Jurkat, Clone E6-1 (cell line): ENCODE data around the gene CLDN5.

ENCODE experiments used
- DNase-seq: peaks from one replicate; pipeline ENCODE4 v3.0.0-alpha.2; 2011; ENCODE audit warnings: low read depth, low spot score
- H3K4me3 ChIP-seq: 2 replicates; pipeline ENCODE4 v1.5.1; 2011; ENCODE audit warnings: mild to moderate bottlenecking, low read length, control low read depth, moderate library complexity

The CLDN5 gene

GRCh38 chr22:19510919-19511341 lies 13.3 kb downstream of the CLDN5 start:
- no peak overlapping the region for H3K4me3 ChIP-seq
- no peak for DNase-seq

GRCh38 chr22:19509923-19510322 lies 14.3 kb downstream of the CLDN5 start:
- no peak for DNase-seq
- H3K4me3 ChIP-seq = no peak overlapping the region

GRCh38 chr22:19509191-19509590 lies 15.0 kb downstream of the CLDN5 start:
- no peak for DNase-seq
- no peak overlapping the region for H3K4me3 ChIP-seq

GRCh38 chr22:19508024-19508776 lies 16.0 kb downstream of the CLDN5 start:
- no peak for DNase-seq

GRCh38 chr22:19507534-19507861 lies 16.7 kb downstream of the CLDN5 start:
- no peak overlapping the region for H3K4me3 ChIP-seq
- no peak for DNase-seq

More at GRCh38 chr22:19508024-19508776, 16.0 kb downstream of the CLDN5 start:
- no peak overlapping the region for H3K4me3 ChIP-seq

- H3K4me3 ChIP-seq = no peak overlapping the region
- no peak for DNase-seq
Measured at GRCh38 chr22:19506212-19506611, 18.0 kb downstream of the CLDN5 start.

GRCh38 chr22:19505735-19506126 lies 18.5 kb downstream of the CLDN5 start:
- no peak overlapping the region for H3K4me3 ChIP-seq
- no peak for DNase-seq

GRCh38 chr22:19504900-19505734 lies 19.1 kb downstream of the CLDN5 start:
- DNase-seq = peak; percentile 80
- H3K4me3 ChIP-seq = peak overlapping the region; percentile 15; the same call in 1 of the 2 replicates

- no peak overlapping the region for H3K4me3 ChIP-seq
- peak; percentile 17 for DNase-seq
Measured at GRCh38 chr22:19503869-19504268, 20.3 kb downstream of the CLDN5 start.

- no peak overlapping the region for H3K4me3 ChIP-seq
- no peak for DNase-seq
Measured at GRCh38 chr22:19503367-19503766, 20.8 kb downstream of the CLDN5 start.

- no peak overlapping the region for H3K4me3 ChIP-seq
- no peak for DNase-seq
Measured at GRCh38 chr22:19501897-19502447, 22.2 kb downstream of the CLDN5 start.

- no peak overlapping the region for H3K4me3 ChIP-seq
- no peak for DNase-seq
Measured at GRCh38 chr22:19499880-19500242, 24.3 kb downstream of the CLDN5 start.

GRCh38 chr22:19499236-19499879 lies 24.9 kb downstream of the CLDN5 start:
- DNase-seq = no peak
- no peak overlapping the region for H3K4me3 ChIP-seq

GRCh38 chr22:19498866-19499190 lies 25.4 kb downstream of the CLDN5 start:
- H3K4me3 ChIP-seq = no peak overlapping the region
- no peak for DNase-seq

- no peak for DNase-seq
- H3K4me3 ChIP-seq = no peak overlapping the region
Measured at GRCh38 chr22:19498154-19498865, 25.9 kb downstream of the CLDN5 start.

- H3K4me3 ChIP-seq = no peak overlapping the region
- no peak for DNase-seq
Measured at GRCh38 chr22:19497245-19497644, 27.0 kb downstream of the CLDN5 start.

GRCh38 chr22:19496324-19496630 lies 27.9 kb downstream of the CLDN5 start:
- DNase-seq = no peak
- H3K4me3 ChIP-seq = no peak overlapping the region

- no peak for DNase-seq
- no peak overlapping the region for H3K4me3 ChIP-seq
Measured at GRCh38 chr22:19495562-19496323, 28.5 kb downstream of the CLDN5 start.

GRCh38 chr22:19494676-19495173 lies 29.5 kb downstream of the CLDN5 start:
- H3K4me3 ChIP-seq = no peak overlapping the region

More at GRCh38 chr22:19494676-19495173, 29.5 kb downstream of the CLDN5 start:
- no peak for DNase-seq
